ENCODE results near the gene LRP1B. TPM values are rescaled to one million over a fixed set of nuclear protein-coding genes. Genes with fewer than 3 reads are reported as not detected.

Gene LRP1B
- total and polyA plus RNA-seq, 2 of the 8 experiments (the other 6 are each of a cell fraction or from before 2014, with no cell fraction given): 0.03 TPM; not detected in 1

DNA sequence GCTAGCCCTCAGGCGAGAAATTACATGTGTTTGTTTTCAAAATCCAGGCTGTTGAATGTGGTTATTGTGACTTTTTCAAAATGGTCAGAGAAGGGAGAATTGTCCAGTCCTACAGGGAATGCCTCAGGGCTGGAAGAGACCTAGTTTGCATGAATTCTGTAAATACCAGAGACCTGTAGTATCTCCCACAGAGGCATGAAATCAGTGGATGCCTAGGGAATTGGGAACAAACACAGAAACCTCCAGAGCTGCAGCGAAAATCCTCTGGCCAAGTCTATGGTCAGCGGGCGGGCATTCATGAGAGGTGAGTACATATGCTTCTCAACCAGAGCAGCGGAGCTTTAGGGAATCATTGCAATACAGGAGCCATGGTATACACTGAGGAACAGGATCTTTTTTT is 1754.1 kb downstream of the LRP1B start:
- no peaks in the 10 kb centered on the region for H3K79me2 ChIP-seq (ENCODE audit: control insufficient read depth in 1 of 2, insufficient read depth in 2 of 2, low read length in 2 of 2)
- no peak overlapping the region for H3K56ac ChIP-seq (replicated peaks; ENCODE audit: insufficient read length, low read depth, low read length)
- no peak overlapping the region for H3K23ac ChIP-seq (ENCODE audit: insufficient read length)
- H3K27me3 ChIP-seq (replicated peaks in 1 of 4; ENCODE audit: control insufficient read depth in 3 of 4, extremely low read depth in 1 of 4, insufficient read depth in 3 of 4, low read length in 3 of 4): no peaks in the 10 kb centered on the region
- H3K9ac ChIP-seq (replicated peaks in 1 of 4; ENCODE audit: extremely low read depth in 1 of 4, low read depth in 3 of 4, low read length in 3 of 4): no peak overlapping the region; a peak in 1 of 7 replicates
- no peaks in the 10 kb centered on the region for H4K20me1 ChIP-seq (replicated peaks in 1 of 2; ENCODE audit: control insufficient read depth in 1 of 2, insufficient read depth in 2 of 2, low read length in 2 of 2)
- no peaks in the 10 kb centered on the region for H3K9me3 ChIP-seq (ENCODE audit: insufficient read depth in 2 of 2, low read depth in 1 of 2, low read length in 1 of 2)
- no peak overlapping the region for H4K8ac ChIP-seq (ENCODE audit: extremely low read depth, insufficient read depth, low read length)
- H3K36me3 ChIP-seq (ENCODE audit: control insufficient read depth in 2 of 4, insufficient read depth in 4 of 4, low read length in 3 of 4): no peaks in the 10 kb centered on the region
- no peak overlapping the region for H2BK15ac ChIP-seq (ENCODE audit: low read length)
- CTCF ChIA-PET (ENCODE audit: partially characterized antibody): no interaction called here
- H2BK20ac ChIP-seq (ENCODE audit: low read length): no peak overlapping the region
- no peak overlapping the region for H3K14ac ChIP-seq (ENCODE audit: insufficient read length)
- H2AFZ ChIP-seq (ENCODE audit: low read length): peak overlapping the region; percentile 89
- H3K4me3 ChIP-seq (ENCODE audit: extremely low read depth in 1 of 4, insufficient read depth in 2 of 4, low read depth in 3 of 4, low read length in 4 of 4): no peak overlapping the region
- POLR2A ChIA-PET (ENCODE audit: partially characterized antibody): no interaction called here
- no peak for FAIRE-seq
- H3K18ac ChIP-seq (ENCODE audit: extremely low read depth, low read length): no peak overlapping the region
- H3K23me2 ChIP-seq (ENCODE audit: low read depth, low read length): no peaks in the 10 kb centered on the region
- no peak overlapping the region for H3K4me2 ChIP-seq (ENCODE audit: insufficient read depth in 1 of 2, low read depth in 2 of 2, low read length in 2 of 2)
- no peak overlapping the region; the same call in 1 of the 2 replicates for H3K27ac ChIP-seq (ENCODE audit: low read depth, low read length)
- WGBS, 2 experiments (ENCODE audit: extremely low coverage in 1 of 2, insufficient coverage in 1 of 2, insufficient read length in 1 of 2, insufficient replicate concordance in 2 of 2, low coverage in 1 of 2, low lambda C conversion rate in 2 of 2, missing lambda C conversion rate in 1 of 2): 93% methylated on average over 5 of the region's 5 CpGs; no CpG with 5 or more reads in 1 of the 2 experiments
- no peak overlapping the region for H4K5ac ChIP-seq (ENCODE audit: insufficient read length, low read depth, low read length)
- no peak overlapping the region for H3K4ac ChIP-seq (replicated peaks; ENCODE audit: insufficient read length, low read depth, low read length)
- no peak for DNase-seq (ENCODE audit: low read depth in 1 of 2, low spot score in 2 of 2)
- no peak overlapping the region for H2AK5ac ChIP-seq (ENCODE audit: low read depth, low read length)
- no peak overlapping the region for H4K91ac ChIP-seq (replicated peaks; ENCODE audit: insufficient read length, low read length)
- H3K4me1 ChIP-seq (replicated peaks in 1 of 4; ENCODE audit: control insufficient read depth in 3 of 4, insufficient read depth in 4 of 4, low read length in 3 of 4): no peaks in the 10 kb centered on the region
- H2BK12ac ChIP-seq (ENCODE audit: low read depth, low read length): no peak overlapping the region
- H2BK120ac ChIP-seq (replicated peaks; ENCODE audit: low read depth, low read length): no peak overlapping the region
- H3K79me1 ChIP-seq (ENCODE audit: low read depth, low read length): no peaks in the 10 kb centered on the region
- no peak overlapping the region for H2BK5ac ChIP-seq (ENCODE audit: low read depth, low read length)
- no peak for TF ChIP-seq HDAC2 (IDR thresholded peaks at IDR 0.05; ENCODE audit: borderline replicate concordance in 1 of 2, low read depth in 2 of 2, low read length in 2 of 2)
- no peak for TF ChIP-seq RBBP5 (IDR thresholded peaks at IDR 0.05; ENCODE audit: borderline replicate concordance, low read depth, low read length)
- TF ChIP-seq EZH2 (IDR thresholded peaks at IDR 0.05; ENCODE audit: low read depth, low read length, severe bottlenecking): no peak
- TF ChIP-seq BCL11A (IDR thresholded peaks at IDR 0.05; ENCODE audit: low read depth in 2 of 2, low read length in 2 of 2): no peak
- no peak for TF ChIP-seq RXRA (IDR thresholded peaks at IDR 0.05; ENCODE audit: insufficient read depth, low read depth, low read length)

Data from H1 (cell line).